GM10248 (cell line): ENCODE results near the gene LRP5.
"Not testable (repeated sequence)": the region's sequence is repeated elsewhere in the genome, so short reads cannot be mapped to it uniquely, and the experiment has no call there.

Experiments
- CTCF ChIA-PET: fragments of 300-600 bp; sonication (Branson Sonifier 250); formaldehyde crosslinking; extraction: SDS; loops from one replicate; lab custom pipeline; 2021; ENCODE audit warnings: antibody characterized with exemption; lab: Yijun Ruan, JAX
- POLR2A ChIA-PET: fragments of 350-650 bp; sonication (Branson Sonifier 250); formaldehyde crosslinking; extraction: SDS; loops from one replicate; lab custom pipeline; 2020; ENCODE audit warnings: antibody characterized with exemption; lab: Yijun Ruan, JAX
- DNase-seq: peaks from one replicate; pipeline ENCODE4 v3.0.0; 2012; ENCODE audit errors: extremely low spot score
- CTCF ChIP-seq: IDR thresholded peaks from 2 replicates; pipeline ENCODE4 v1.5.1; 2012; ENCODE audit warnings: mild to moderate bottlenecking, low read depth; ENCODE audit errors: extremely low read depth, missing control alignments, control extremely low read depth

LRP5 gene

GRCh38 chr11:68433541-68433940, 121.2 kb downstream of the LRP5 start:
- CTCF ChIA-PET: no interaction called here
- POLR2A ChIA-PET: no interaction called here
- TF ChIP-seq CTCF: no peak
- DNase-seq: no peak

- CTCF ChIA-PET: interaction anchor here (1.1 kb wide), 1 partner anchor 12 kb away, joined by 3 read pairs; no protein-coding TSS in a partner anchor
- DNase-seq, POLR2A ChIA-PET: not testable (repeated sequence)
Measured at GRCh38 chr11:68434159-68434558, 121.8 kb downstream of the LRP5 start.

- ChIA-PET POLR2A (no interaction called here), CTCF (no interaction called here)
- TF ChIP-seq CTCF: no peak
- DNase-seq: no peak
Measured at GRCh38 chr11:68436162-68436888, 123.9 kb downstream of the LRP5 start.

- CTCF ChIA-PET: no interaction called here
- no peak for DNase-seq
- POLR2A ChIA-PET: no interaction called here
- TF ChIP-seq CTCF: no peak
Measured at GRCh38 chr11:68436985-68437926, 124.9 kb downstream of the LRP5 start.

GRCh38 chr11:68437927-68438657, 125.7 kb downstream of the LRP5 start:
- CTCF ChIA-PET: interaction anchor here (1.1 to 1.5 kb wide), 2 partner anchors 181 to 229 kb away, joined by 3 read pairs; no protein-coding TSS in a partner anchor
- POLR2A ChIA-PET: no interaction called here
- DNase-seq: no peak
- TF ChIP-seq CTCF: no peak

GRCh38 chr11:68438658-68439259, 126.4 kb downstream of the LRP5 start:
- POLR2A ChIA-PET: no interaction called here
- DNase-seq: no peak
- no peak for TF ChIP-seq CTCF
- CTCF ChIA-PET: interaction anchor here (1.1 to 1.5 kb wide), 2 partner anchors 182 to 230 kb away, joined by 3 read pairs; no protein-coding TSS in a partner anchor
